Cardiac muscle cell (in vitro differentiated cells and primary cell): ENCODE data around the gene HPRT1. TPM values are rescaled to one million over a fixed set of nuclear protein-coding genes. Genes with fewer than 3 reads are reported as not detected.

Experiments used
- DNase-seq, 2 donors: peaks; one replicate each; pipeline versions ENCODE4 v3.0.0 to v3.0.0-alpha.2; 2010 to 2017; ENCODE audit warnings: low read depth in 1 of 2, low spot score in 1 of 2
- H3K27ac ChIP-seq: fragments of 200-600 bp; sonication (generic); 2 replicates; pipeline ENCODE4 v1.5.1; 2016
- H3K27me3 ChIP-seq: fragments of 200-600 bp; sonication (generic); 2 replicates; pipeline ENCODE4 v1.6.0; 2016; ENCODE audit warnings: control low read depth
- H3K36me3 ChIP-seq: fragments of 200-600 bp; sonication (generic); 2 replicates; pipeline ENCODE4 v1.5.1; 2016; ENCODE audit warnings: control low read depth
- H3K4me1 ChIP-seq: fragments of 200-600 bp; sonication (generic); 2 replicates; pipeline ENCODE4 v1.8.1; 2017; ENCODE audit warnings: low read depth, mild to moderate bottlenecking, mixed run types
- H3K4me3 ChIP-seq: fragments of 200-600 bp; sonication (generic); 2 replicates; pipeline ENCODE4 v1.5.1; 2016; ENCODE audit warnings: mild to moderate bottlenecking
- H3K9me3 ChIP-seq: fragments of 200-600 bp; sonication (generic); 2 replicates; pipeline ENCODE4 v1.5.1; 2017; ENCODE audit warnings: low read depth, mild to moderate bottlenecking, control low read depth
- CTCF ChIP-seq: IDR thresholded peaks from 2 replicates; pipeline ENCODE4 v1.5.1; 2012; ENCODE audit warnings: low read depth, mild to moderate bottlenecking, low read length
- polyA plus RNA-seq: library from polyadenylated mRNA; unstranded; fragments of >200 nt; fragmentation: Nextera tagmentation; extraction: Ambion mirVana; gene quantifications from 2 replicates; pipeline ENCODE4 v1.2.1, GENCODE V29; 2016
- total RNA-seq: library from RNA; depleted of rRNA; stranded (reverse); fragments of >200 nt; gene quantifications from 2 replicates; pipeline ENCODE4 v1.2.3, GENCODE V29; 2016

HPRT1 gene
- total and polyA plus RNA-seq, 2 experiments from 2014 or later: 7.0 to 73.9 TPM

GRCh38 chrX:134452596-134452995, 7.4 kb upstream of the HPRT1 start:
- no peak for TF ChIP-seq CTCF
- Histone ChIP-seq H3K9me3 (no peaks in the 10 kb centered on the region), H3K36me3 (no peaks in the 10 kb centered on the region), H3K27ac (no peak overlapping the region), H3K27me3 (no peaks in the 10 kb centered on the region), H3K4me1 (no peaks in the 10 kb centered on the region), H3K4me3 (no peak overlapping the region)
- no peak for DNase-seq

- Histone ChIP-seq H3K36me3 (no peaks in the 10 kb centered on the region), H3K9me3 (no peaks in the 10 kb centered on the region)
Measured at GRCh38 chrX:134453631-134454030, 6.3 kb upstream of the HPRT1 start.

GRCh38 chrX:134454506-134454905, 5.5 kb upstream of the HPRT1 start:
- no peak overlapping the region for H3K4me3 ChIP-seq
- no peak for DNase-seq
- TF ChIP-seq CTCF: no peak
- no peaks in the 10 kb centered on the region for H3K36me3 ChIP-seq
- H3K27me3 ChIP-seq: no peaks in the 10 kb centered on the region
- no peaks in the 10 kb centered on the region for H3K4me1 ChIP-seq
- H3K27ac ChIP-seq: no peak overlapping the region
- no peaks in the 10 kb centered on the region for H3K9me3 ChIP-seq

More at GRCh38 chrX:134453631-134454030, 6.3 kb upstream of the HPRT1 start:
- no peaks in the 10 kb centered on the region for H3K27me3 ChIP-seq
- no peak for DNase-seq
- H3K4me3 ChIP-seq: no peak overlapping the region
- H3K27ac ChIP-seq: no peak overlapping the region
- no peak for TF ChIP-seq CTCF
- H3K4me1 ChIP-seq: no peaks in the 10 kb centered on the region

- H3K27me3 ChIP-seq: no peaks in the 10 kb centered on the region
- H3K9me3 ChIP-seq: no peaks in the 10 kb centered on the region
- H3K4me1 ChIP-seq: no peaks in the 10 kb centered on the region
- DNase-seq: no peak
- H3K4me3 ChIP-seq: no peak overlapping the region
- H3K27ac ChIP-seq: no peak overlapping the region
- H3K36me3 ChIP-seq: no peaks in the 10 kb centered on the region
- TF ChIP-seq CTCF: no peak
Measured at GRCh38 chrX:134457708-134458107, 2.3 kb upstream of the HPRT1 start.

GRCh38 chrX:134459683-134460004, 321 bp upstream of the HPRT1 start:
- no peaks in the 10 kb centered on the region for H3K4me1 ChIP-seq
- H3K27ac ChIP-seq: peak overlapping the region; percentile 83
- no peaks in the 10 kb centered on the region for H3K36me3 ChIP-seq
- DNase-seq: no peak
- no peak for TF ChIP-seq CTCF
- peak overlapping the region; percentile 65 for H3K4me3 ChIP-seq
- no peaks in the 10 kb centered on the region for H3K27me3 ChIP-seq
- no peaks in the 10 kb centered on the region for H3K9me3 ChIP-seq

- Histone ChIP-seq H3K27me3 (no peaks in the 10 kb centered on the region), H3K9me3 (no peaks in the 10 kb centered on the region), H3K27ac (no peak overlapping the region), H3K4me3 (peak overlapping the region; percentile 65), H3K36me3 (no peaks in the 10 kb centered on the region), H3K4me1 (no peaks in the 10 kb centered on the region)
- TF ChIP-seq CTCF: no peak
- DNase-seq: peak; percentile 22 to 31
Measured at GRCh38 chrX:134460862-134461220, 876 bp downstream of the HPRT1 start.
